ENCODE measurements around the gene TBC1D14.

The TBC1D14 gene

GRCh38 chr4:6991249-6991648 lies 81.6 kb downstream of the TBC1D14 start:
- in situ Hi-C loops (cut with MboI; ENCODE audit: low pct_unique_long_range_greater_than_20kb, low sequenced_read_pairs, unreplicated experiment): no loop called here
- TF ChIP-seq CTCF (IDR thresholded peaks at IDR 0.05; ENCODE audit: extremely low read depth, insufficient read depth, missing control alignments): no peak
- DNase-seq (ENCODE audit: low spot score): no peak

- TF ChIP-seq CTCF (IDR thresholded peaks at IDR 0.05; ENCODE audit: extremely low read depth, insufficient read depth, missing control alignments): no peak
- no peak for DNase-seq (ENCODE audit: low spot score)
- in situ Hi-C loops (cut with MboI; ENCODE audit: low pct_unique_long_range_greater_than_20kb, low sequenced_read_pairs, unreplicated experiment): no loop called here
Measured at GRCh38 chr4:6991771-6992557, 82.3 kb downstream of the TBC1D14 start.

- DNase-seq (ENCODE audit: low spot score): no peak
- in situ Hi-C loops (cut with MboI; ENCODE audit: low pct_unique_long_range_greater_than_20kb, low sequenced_read_pairs, unreplicated experiment): no loop called here
- no peak for TF ChIP-seq CTCF (IDR thresholded peaks at IDR 0.05; ENCODE audit: extremely low read depth, insufficient read depth, missing control alignments)
Measured at GRCh38 chr4:6992728-6993677, 83.4 kb downstream of the TBC1D14 start.

- no peak for TF ChIP-seq CTCF (IDR thresholded peaks at IDR 0.05; ENCODE audit: extremely low read depth, insufficient read depth, missing control alignments)
- in situ Hi-C loops (cut with MboI; ENCODE audit: low pct_unique_long_range_greater_than_20kb, low sequenced_read_pairs, unreplicated experiment): no loop called here
- no peak for DNase-seq (ENCODE audit: low spot score)
Measured at GRCh38 chr4:6996481-6996880, 86.9 kb downstream of the TBC1D14 start.

GRCh38 chr4:6999172-7000086 lies 89.8 kb downstream of the TBC1D14 start:
- in situ Hi-C loops (cut with MboI; ENCODE audit: low pct_unique_long_range_greater_than_20kb, low sequenced_read_pairs, unreplicated experiment): no loop called here
- DNase-seq (ENCODE audit: low spot score): no peak
- TF ChIP-seq CTCF (IDR thresholded peaks at IDR 0.05; ENCODE audit: extremely low read depth, insufficient read depth, missing control alignments): no peak
